Thyroid gland (tissue), 4 donors: ENCODE measurements around the gene PIGV.

Source experiments
- POLR2A ChIP-seq, 2 donors: fragments of 450-650 bp; IDR thresholded peaks; one replicate each; pipeline ENCODE4 v1.6.1; 2017; ENCODE audit warnings: antibody characterized with exemption in 2 of 2, mild to moderate bottlenecking in 2 of 2, moderate library complexity in 1 of 2
- TF ChIP-seq, protein P1 (sequence below), 6 experiments: fragments of 200-600 bp in 3 of 6; fragments of 450-650 bp in 3 of 6; sonication (generic) in 3 of 6; IDR thresholded peaks; one replicate each; pipeline ENCODE4 v1.5.1; 2016 to 2019; ENCODE audit warnings: antibody characterized with exemption in 6 of 6, mild to moderate bottlenecking in 2 of 6, inconsistent platforms in 1 of 6, moderate library complexity in 1 of 6

DNA sequence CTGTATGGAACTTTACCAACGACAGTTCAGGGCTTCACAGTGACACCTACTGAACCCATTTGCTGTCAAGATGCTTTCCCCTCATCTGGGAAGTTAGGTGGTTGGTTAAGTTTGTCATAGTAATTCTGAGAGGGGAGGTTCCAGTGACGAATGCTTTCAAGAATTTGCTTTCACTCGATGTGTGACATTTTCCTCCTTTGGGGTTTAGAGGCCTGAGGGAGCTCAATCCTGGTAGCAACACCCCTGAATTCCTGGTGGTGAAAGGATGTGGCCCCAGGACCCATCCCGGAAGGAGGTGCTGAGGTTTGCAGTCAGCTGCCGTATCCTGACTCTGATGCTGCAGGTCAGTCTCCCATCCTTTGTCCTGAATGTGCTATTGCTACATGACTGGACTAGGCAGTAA lies 2.8 kb downstream of the PIGV start:
- no peak for TF ChIP-seq POLR2A (IDR thresholded peaks at IDR 0.05)
- TF ChIP-seq, protein P1, sequence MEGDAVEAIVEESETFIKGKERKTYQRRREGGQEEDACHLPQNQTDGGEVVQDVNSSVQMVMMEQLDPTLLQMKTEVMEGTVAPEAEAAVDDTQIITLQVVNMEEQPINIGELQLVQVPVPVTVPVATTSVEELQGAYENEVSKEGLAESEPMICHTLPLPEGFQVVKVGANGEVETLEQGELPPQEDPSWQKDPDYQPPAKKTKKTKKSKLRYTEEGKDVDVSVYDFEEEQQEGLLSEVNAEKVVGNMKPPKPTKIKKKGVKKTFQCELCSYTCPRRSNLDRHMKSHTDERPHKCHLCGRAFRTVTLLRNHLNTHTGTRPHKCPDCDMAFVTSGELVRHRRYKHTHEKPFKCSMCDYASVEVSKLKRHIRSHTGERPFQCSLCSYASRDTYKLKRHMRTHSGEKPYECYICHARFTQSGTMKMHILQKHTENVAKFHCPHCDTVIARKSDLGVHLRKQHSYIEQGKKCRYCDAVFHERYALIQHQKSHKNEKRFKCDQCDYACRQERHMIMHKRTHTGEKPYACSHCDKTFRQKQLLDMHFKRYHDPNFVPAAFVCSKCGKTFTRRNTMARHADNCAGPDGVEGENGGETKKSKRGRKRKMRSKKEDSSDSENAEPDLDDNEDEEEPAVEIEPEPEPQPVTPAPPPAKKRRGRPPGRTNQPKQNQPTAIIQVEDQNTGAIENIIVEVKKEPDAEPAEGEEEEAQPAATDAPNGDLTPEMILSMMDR (IDR thresholded peaks at IDR 0.05): no peak
